AG08396 (cell line): ENCODE measurements around the gene UTP3.
"Not testable (repeated sequence)": the region's sequence is repeated elsewhere in the genome, so short reads cannot be mapped to it uniquely, and the experiment has no call there.

ENCODE experiments used
- DNase-seq: peaks from one replicate; pipeline ENCODE4 v3.0.0; 2012; ENCODE audit warnings: low spot score, mixed read lengths

The UTP3 gene

DNA sequence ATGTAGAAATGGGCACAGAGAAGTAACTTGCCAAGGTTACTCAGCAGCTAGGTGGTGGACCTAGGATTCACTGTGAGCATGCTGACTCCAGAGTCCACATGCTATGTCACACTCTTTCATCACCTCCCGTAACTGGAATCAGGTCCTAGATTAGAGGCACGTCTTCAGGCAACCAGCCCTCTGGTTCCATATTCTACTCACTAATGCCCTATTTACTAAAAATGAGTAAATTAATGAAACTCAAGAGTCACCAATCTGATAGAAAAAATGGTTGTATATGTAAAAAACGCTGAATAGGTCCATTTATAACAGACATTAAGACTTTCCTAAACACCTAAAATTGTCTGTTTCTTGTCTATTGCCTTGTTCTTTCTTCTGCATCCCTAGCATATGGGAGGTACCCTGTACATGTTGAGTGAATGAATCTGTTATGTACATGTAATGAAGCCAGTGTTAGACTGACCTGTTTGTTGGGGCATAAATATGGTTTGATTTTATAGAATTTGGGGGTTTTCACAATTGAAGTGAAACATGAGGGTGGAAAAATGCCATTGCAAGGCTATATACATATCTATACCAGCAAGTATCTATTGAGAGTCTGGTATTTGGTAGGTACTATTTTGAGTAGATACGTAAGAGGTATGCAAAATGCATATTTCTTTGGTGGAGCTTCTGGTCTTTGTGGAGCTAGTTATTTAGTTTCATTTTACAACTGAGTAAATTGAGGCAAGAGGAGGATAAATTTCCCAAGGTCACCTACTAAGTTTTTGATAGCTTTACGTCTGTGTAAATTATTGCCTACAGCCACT lies 26.0 kb downstream of the UTP3 start:
- DNase-seq: no peak

DNA sequence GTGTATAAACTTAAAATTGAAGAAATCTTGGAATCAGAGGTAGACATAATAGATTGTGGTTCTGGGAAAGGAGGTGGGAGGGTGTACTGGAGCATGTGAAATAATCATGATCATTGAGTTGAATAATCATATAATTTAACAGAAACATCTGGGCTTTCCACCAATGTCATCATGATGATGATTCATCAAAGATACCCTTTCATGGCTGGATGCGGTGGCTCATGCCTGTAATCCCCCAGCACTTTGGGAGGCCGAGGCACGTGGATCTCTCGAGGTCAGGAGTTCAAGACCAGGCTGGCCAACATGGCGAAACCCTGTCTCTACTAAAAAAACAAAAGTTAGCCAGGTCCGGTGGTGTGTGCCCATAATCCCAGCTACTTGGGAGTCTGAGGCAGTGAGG lies 26.8 kb downstream of the UTP3 start:
- DNase-seq: no peak

DNA sequence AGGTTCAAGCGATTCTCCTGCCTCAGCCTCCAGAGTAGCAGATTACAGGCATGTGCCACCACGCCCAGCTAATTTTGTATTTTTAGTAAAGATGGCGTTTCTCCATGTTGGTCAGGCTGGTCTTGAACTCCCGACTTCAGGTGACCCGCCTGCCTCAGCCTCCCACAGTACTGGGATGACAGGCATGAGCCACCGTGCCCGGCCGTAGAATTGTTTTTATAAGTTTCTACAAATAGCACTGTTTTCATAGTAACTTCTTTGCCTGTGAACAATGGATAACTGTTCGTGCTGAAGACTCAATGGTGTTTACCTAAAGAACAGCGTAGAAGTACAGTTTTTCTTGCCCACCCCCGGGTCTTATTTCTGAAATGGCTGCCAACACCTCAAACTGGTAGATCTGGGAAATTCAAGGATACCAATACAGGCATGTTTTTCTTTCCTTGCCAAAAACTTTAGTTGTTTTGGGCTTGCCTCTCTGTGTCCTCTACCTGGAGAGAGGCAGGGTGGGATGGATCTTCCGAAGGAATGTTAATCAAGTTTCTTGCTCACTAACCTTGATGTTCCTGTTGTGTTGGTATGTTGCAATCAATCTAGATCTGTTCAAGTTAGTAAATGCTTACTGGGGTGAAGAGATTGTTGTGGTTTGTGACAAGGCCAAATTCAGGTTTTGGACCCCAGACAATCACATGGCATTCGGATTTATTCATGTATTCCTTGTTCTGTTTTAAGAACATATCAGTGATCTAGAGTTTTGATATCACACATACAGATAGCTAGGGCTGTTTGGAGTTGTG lies 30.7 kb downstream of the UTP3 start:
- no peak for DNase-seq

DNA sequence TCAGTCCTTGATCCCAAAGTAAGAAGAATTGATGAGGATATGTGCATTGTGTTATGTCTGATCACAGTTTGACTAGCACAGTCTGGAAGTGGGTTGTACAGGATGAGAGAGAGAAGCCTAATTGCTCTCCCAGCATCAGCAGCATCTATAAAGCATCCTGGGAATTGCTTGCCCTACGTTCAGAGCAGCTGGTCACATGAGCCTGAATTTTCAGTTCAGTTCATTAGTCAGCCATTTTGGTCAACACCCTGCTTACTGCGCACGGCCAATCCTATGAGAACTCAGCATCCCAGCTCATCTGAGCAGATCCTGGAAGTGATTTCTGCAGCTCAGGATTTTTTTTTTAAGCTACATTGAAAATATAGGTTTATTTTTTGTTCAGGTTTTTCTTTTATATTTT lies 33.4 kb downstream of the UTP3 start, which contains the start of gene RUFY3:
Gene RUFY3, plus strand, starts transcription at position 218 of the 400 bp plus-strand sequence. CDS start 610 bp downstream, outside the sequence.
- DNase-seq: peak; percentile 83

DNA sequence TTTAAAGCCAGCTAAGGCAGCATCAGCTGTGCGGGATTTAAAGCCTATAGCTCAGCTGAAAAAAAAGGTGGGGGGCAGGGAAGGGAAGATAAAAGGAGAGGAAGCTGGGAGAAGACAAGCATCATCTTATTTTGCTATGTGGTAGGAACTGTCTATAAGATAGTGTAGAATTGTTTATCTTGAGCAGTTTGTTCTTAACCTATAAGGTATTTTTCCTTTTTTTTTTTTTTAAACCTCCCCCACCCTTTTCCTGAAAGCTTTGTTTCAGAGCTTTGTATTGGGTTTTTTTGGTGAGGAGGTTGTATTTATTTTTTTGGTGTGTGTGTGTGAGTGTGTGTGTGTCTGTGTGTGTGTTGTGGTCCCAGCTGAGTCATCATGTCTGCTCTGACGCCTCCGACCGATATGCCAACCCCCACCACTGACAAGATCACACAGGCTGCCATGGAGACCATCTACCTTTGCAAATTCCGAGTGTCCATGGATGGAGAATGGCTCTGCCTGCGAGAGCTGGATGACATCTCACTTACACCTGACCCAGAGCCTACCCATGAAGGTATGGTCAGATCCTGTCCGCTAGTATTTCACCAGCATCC lies 34.0 kb downstream of the UTP3 start:
- DNase-seq: peak; percentile 48

DNA sequence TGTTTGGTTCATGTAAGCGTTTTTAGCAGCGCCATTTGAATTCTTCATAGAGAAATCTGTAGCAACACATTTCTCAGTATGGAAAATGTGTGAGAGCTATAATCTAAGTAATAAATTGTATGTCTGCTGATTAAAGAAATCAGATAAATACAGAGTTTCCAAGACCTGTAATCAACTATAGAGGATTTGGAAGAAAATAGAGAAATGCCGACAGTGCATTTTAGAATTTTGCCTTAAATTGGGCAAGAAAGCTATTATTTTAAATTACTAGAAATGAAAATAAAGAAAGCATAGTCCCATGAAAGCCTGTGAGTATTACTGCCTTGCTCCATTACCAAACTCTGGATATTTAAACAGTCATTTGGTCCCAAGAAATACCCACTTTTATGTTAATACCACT lies 36.1 kb downstream of the UTP3 start:
- DNase-seq: no peak

DNA sequence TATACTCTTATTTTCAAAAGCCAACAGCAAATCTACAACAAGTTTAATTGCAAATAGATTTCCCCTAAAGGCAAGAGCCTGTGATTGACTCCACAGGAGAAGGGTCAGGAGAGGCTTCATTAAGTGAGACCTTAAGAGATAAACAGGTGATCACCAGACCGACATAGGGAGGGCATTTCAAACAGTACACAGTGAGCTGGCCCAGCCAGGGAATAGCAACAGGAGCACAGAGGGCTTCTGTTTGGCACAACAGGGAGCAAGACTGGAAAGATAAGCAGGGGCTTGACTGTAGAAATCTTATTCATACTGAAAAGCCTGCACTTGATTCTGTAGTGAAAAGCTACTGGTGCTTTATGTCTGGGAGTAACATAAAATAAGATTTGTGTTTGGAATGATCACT lies 37.3 kb downstream of the UTP3 start:
- no peak for DNase-seq

DNA sequence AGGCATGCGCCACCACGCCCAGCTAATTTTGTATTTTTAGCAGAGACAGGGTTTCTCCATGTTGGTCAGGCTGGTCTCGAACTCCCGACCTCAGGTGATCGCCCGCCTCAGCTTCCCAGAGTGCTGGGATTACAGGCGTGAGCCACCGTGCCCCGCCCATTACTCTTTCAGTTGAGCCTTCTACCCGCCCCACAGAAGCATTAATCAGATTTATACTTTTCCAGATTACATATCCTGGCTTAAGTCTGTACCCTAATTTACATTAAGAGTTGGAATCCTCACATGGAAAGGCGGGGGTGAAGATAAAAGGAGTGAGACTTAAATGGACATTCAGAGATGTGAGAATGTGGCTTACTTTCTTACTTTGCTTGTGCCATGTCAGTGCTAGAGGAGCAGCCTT lies 38.2 kb downstream of the UTP3 start:
- DNase-seq: not testable (repeated sequence)

DNA sequence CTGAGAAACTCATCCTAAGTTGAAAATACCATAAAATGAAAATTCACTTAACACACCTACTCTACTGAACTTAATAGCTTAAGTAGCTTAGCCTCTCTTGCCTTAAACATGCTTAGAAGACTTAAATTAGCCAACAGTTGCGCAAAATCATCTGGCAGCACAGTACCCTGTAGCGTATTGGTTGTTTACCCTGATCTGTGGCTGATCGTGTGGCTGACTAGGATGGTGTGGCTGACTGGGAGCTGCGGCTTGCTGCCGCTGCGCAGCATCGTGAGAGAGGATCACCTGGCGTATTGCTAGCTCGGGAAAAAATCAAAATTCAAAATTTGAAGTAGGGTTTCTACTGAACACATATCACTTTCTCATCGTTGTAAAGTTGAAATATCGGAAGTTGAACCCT lies 39.8 kb downstream of the UTP3 start:
- no peak for DNase-seq

DNA sequence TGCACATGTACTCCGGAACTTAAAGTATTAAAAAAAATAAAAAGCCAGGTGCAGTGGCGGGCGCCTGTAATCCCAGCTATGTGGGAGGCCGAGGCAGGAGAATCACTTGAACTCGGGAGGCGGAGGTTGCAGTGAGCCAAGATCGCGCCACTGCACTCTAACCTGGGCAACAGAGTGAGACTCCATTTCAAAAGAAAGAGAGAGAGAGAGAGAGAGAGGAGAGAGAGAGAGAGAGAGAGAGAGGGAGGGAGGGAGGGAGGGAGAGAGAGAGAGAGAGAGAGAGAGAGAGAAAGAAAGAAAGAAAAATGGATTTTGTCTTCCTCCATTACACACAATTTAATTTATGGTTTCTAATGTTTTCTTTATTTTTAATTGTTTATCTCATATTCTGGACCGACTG lies 44.5 kb downstream of the UTP3 start:
- DNase-seq: not testable (repeated sequence)

DNA sequence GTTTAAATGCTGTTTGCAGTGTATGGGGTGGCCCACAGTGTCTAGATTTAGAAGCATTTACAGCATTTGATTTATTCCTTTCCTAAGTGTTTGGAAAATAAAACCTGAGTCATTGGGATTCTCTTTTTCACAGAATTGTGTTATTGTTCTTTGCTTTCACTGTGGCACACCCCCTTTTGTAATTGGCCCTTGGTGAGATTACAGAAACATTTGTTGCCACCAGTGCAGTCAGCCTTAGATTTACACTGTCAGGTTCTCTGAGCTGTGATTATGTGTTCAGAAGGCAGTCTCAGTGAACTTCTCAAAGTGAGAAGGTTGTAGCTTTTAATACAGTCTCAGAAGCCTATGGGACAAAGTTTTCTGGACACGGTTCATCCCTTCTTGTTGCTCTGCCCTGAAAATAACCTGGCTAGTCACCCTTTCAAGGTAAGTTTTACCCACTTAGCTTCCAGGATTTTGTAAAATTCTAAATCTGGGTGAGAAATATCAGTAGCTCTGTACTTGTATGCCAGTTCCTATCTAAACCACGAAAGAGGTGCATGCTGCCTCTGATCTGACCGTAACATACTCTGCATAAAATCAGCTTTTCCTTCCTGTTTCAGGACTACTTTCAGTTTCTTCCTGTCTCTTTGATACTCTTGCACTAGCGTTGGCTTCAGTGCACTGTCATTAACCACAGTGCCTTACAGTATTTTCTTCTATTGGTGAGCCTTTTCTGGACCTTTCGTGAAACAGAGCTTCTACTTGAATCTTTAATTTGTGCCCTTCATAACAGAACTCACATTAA lies 46.0 kb downstream of the UTP3 start:
- peak; percentile 35 for DNase-seq

DNA sequence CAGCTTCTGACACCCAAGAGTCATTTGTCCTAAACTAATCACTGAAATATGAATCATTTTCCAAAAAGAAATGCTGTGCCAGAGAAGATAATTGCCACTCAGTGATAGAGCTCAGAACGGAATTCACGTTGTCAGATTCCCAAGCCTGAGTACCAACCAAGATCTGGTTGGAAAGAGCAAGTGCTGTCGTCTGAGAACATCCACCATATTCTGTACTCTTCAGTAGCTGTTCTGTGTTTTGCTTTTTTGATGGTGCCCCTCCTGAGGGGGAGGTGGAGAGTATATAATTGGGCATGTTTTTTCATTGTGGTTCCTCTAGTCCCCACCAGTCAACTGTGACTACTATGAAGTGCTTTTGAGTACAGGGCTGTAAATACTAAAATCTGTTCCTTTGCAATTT lies 46.6 kb downstream of the UTP3 start:
- no peak for DNase-seq

DNA sequence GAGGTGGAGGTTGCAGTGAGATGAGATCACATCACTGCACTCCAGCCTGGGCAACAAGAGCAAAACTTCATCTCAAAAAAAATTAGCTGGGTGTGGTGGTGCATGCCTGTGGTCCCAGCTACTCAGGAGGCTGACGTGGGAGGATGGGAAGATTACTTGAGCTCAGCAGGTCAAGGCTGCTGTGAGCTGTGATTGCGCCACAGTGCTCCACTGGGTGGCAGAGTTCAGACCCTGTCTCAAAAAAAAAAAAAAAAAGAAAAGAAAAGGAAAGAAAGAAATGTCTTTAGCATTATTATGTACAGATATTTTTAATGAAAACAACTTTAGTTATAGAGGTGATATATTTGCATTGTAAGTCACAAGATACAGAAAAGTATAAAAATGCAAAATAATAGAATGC lies 47.6 kb downstream of the UTP3 start:
- not testable (repeated sequence) for DNase-seq

DNA sequence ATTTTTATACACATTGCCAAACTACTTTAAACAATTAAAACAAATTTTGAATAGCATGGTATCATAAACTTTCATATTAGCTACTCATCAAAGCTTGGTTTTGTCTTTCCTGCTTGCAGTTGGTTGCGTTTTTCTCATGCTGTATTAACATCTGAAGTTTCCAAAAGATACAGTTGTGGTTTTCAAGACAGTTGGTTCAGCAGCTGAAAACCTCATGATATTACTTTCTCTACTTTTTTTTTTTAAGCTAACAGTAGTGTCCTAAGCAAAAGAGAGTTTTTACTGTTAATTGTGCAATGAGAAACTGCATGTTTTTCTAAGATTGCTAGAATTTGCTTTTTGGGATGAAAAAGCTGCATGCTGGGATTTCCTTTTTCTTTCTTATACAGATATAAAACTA lies 48.7 kb downstream of the UTP3 start:
- no peak for DNase-seq

DNA sequence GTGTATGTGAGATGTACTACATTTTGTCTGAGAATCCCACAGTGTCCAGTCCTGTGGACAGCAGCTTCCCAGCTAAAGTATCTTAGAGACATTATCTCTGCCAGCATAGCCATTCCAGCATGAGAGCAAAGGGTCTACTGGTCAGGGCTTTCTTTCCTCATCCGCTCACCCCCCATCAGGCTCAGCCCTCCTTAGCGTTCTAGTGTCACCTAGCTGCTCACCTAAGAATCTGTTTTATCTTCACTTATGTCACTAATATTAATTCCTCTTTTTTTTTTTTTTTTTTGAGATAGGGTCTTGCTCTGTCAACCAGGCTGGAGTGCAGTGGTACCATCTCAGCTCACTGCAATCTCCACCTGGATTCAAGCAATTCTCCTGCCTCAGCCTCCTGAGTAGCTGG lies 49.1 kb downstream of the UTP3 start:
- DNase-seq: no peak

DNA sequence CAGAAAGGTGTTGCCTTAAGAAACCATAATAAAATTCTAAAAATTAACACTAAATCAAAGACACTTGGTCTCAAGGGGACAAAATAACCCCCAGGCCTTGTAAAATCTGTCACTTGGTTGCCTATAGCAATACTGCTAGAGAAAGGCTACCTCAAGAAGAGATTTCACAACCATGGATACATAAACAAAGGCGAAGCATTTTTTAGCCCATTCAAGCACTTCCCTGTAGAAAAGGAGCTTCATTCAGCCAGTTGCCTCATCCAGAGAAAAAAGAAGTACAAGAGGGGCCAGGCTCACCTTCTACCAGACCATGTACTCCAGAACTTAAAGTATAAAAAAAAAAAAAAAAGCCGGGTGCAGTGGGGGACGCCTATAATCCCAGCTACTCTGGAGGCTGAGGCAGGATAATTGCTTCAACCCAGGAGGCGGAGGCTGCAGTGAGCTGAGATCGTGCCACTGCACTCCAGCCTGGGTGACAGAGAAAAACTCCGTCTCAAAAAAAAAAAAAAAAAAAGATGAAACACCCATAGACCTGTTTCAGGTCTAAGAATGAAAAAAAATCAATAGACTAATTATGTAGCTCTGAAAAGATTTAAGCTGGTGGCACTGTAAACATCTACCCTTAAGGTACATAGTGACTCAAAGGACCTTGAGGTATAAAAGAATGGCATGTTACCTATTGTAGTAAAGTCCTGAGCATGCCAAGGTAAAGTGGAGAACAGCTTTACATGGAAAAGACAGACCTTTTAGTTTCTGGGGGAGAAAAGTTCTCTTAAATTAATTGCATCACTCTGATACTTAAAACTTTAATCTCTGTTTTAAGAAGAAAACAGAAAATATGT lies 51.4 kb downstream of the UTP3 start:
- DNase-seq: no peak
